ENCODE results near the gene PLCL1. TPM values are rescaled to one million over a fixed set of nuclear protein-coding genes. Genes with fewer than 3 reads are reported as not detected.

Gene PLCL1
- total and polyA plus RNA-seq, 12 donors: 1.6 to 24.0 (median 4.9) TPM

GRCh38 chr2:198129609-198130008 is 325.2 kb downstream of the PLCL1 start:
- 43 to 57% (median 50%) methylated on average over 5 of the region's 5 CpGs for WGBS, 4 donors
- TF ChIP-seq CTCF (IDR thresholded peaks at IDR 0.05) (no peak), POLR2A (IDR thresholded peaks at IDR 0.05) (no peak)
- Histone ChIP-seq H3K4me3 (no peak overlapping the region), H3K27me3 (no peaks in the 10 kb centered on the region), H3K9me3 (replicated peaks in 1 of 3) (no peaks in the 10 kb centered on the region), H3K27ac (no peak overlapping the region), H3K4me1 (replicated peaks in 1 of 2) (peaks cover 0 to 2% of the 10 kb centered on the region in 2 donors), H3K36me3 (replicated peaks in 1 of 2) (no peaks in the 10 kb centered on the region)
- DNase-seq: no peak
- intact Hi-C loops (cut with DNase I): loop anchor here (5.0 to 10.0 kb wide), 2 partner anchors 165 to 327 kb away; partner anchors contain the start of gene PLCL1 (in 2 of the 2)

GRCh38 chr2:198134293-198134955 is 330.0 kb downstream of the PLCL1 start:
- H3K27me3 ChIP-seq: no peaks in the 10 kb centered on the region
- no peaks in the 10 kb centered on the region for H3K9me3 ChIP-seq (replicated peaks in 1 of 3)
- H3K4me3 ChIP-seq: no peak overlapping the region
- no peak for TF ChIP-seq POLR2A (IDR thresholded peaks at IDR 0.05)
- no peak for TF ChIP-seq CTCF (IDR thresholded peaks at IDR 0.05)
- 54 to 67% (median 61%) methylated on average over 6 of the region's 6 CpGs for WGBS, 4 donors
- intact Hi-C loops (cut with DNase I): loop anchor here in 1 of 2 donors (10.0 kb wide), 1 partner anchor 160 kb away; no protein-coding TSS in a partner anchor
- H3K4me1 ChIP-seq (replicated peaks in 1 of 2): peaks cover 0 to 10% of the 10 kb centered on the region in 2 donors
- no peak overlapping the region for H3K27ac ChIP-seq
- H3K36me3 ChIP-seq (replicated peaks in 1 of 2): no peaks in the 10 kb centered on the region
- peak in 3 of 7 donors; percentile 17 to 54 (median 22) for DNase-seq

- 60 to 67% (median 64%) methylated on average over 2 of the region's 2 CpGs for WGBS, 4 donors
- Histone ChIP-seq H3K4me3 (no peak overlapping the region), H3K4me1 (replicated peaks in 1 of 2) (peaks cover 0 to 10% of the 10 kb centered on the region in 2 donors), H3K9me3 (replicated peaks in 1 of 3) (no peaks in the 10 kb centered on the region), H3K27ac (no peak overlapping the region), H3K27me3 (no peaks in the 10 kb centered on the region), H3K36me3 (replicated peaks in 1 of 2) (no peaks in the 10 kb centered on the region)
- intact Hi-C loops (cut with DNase I): loop anchor here in 1 of 2 donors (10.0 kb wide), 1 partner anchor 159 kb away; no protein-coding TSS in a partner anchor
- no peak for TF ChIP-seq CTCF (IDR thresholded peaks at IDR 0.05)
- no peak for TF ChIP-seq POLR2A (IDR thresholded peaks at IDR 0.05)
- DNase-seq: no peak
Measured at GRCh38 chr2:198135481-198135934, 331.1 kb downstream of the PLCL1 start.

- no peak for DNase-seq
- H3K27me3 ChIP-seq: no peaks in the 10 kb centered on the region
- peaks cover 0 to 10% of the 10 kb centered on the region in 2 donors for H3K4me1 ChIP-seq (replicated peaks in 1 of 2)
- H3K4me3 ChIP-seq: no peak overlapping the region
- H3K36me3 ChIP-seq (replicated peaks in 1 of 2): no peaks in the 10 kb centered on the region
- TF ChIP-seq POLR2A (IDR thresholded peaks at IDR 0.05) (no peak), CTCF (IDR thresholded peaks at IDR 0.05) (no peak)
- 82 to 94% (median 88%) methylated on average over 2 of the region's 2 CpGs for WGBS, 4 donors
- no peaks in the 10 kb centered on the region for H3K9me3 ChIP-seq (replicated peaks in 1 of 3)
- H3K27ac ChIP-seq: no peak overlapping the region
- intact Hi-C loops (cut with DNase I): loop anchor here in 1 of 2 donors (10.0 kb wide), 1 partner anchor 159 kb away; no protein-coding TSS in a partner anchor
Measured at GRCh38 chr2:198136142-198136541, 331.7 kb downstream of the PLCL1 start.

Measured in adrenal gland (tissue), 12 donors.